ENCODE measurements around the gene PDLIM5.

Gene PDLIM5

DNA sequence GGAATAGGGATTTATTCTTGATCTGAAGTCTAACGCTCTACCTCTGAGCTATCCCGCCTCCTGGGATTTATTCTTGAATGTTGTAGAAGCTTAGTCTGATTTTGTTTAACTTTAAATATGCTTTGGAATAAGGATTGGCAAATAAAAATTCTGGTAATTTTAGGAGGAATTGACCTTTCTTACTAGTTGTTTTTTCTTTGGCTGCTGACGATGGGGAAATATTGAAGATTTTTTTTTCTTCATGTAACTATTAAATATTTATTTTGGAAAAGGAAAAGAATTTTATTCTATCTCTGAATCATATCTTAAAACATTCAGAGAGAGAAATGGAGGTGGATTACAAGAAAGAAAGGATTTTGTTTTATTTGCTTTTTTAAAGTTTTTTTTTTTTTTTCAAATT lies 122.9 kb downstream of the PDLIM5 start:
- no peak for ATAC-seq
- no peak for TF ChIP-seq RARB (CRISPR knock-in tag; IDR thresholded peaks at IDR 0.05)
- TF ChIP-seq ZNF8 (CRISPR knock-in tag; IDR thresholded peaks at IDR 0.05), result no peak
- TF ChIP-seq, protein P1, sequence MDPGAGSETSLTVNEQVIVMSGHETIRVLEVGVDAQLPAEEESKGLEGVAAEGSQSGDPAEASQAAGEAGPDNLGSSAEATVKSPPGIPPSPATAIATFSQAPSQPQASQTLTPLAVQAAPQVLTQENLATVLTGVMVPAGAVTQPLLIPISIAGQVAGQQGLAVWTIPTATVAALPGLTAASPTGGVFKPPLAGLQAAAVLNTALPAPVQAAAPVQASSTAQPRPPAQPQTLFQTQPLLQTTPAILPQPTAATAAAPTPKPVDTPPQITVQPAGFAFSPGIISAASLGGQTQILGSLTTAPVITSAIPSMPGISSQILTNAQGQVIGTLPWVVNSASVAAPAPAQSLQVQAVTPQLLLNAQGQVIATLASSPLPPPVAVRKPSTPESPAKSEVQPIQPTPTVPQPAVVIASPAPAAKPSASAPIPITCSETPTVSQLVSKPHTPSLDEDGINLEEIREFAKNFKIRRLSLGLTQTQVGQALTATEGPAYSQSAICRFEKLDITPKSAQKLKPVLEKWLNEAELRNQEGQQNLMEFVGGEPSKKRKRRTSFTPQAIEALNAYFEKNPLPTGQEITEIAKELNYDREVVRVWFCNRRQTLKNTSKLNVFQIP (CRISPR knock-in tag; IDR thresholded peaks at IDR 0.05; ENCODE audit: borderline replicate concordance, low read depth), result no peak
- TF ChIP-seq ZC3H10 (CRISPR knock-in tag; IDR thresholded peaks at IDR 0.05), result no peak
- TF ChIP-seq ZNF565 (CRISPR knock-in tag; conservative IDR thresholded peaks at IDR 0.05; ENCODE audit: low read depth), result no peak
- no peak for TF ChIP-seq CSDC2 (CRISPR knock-in tag; IDR thresholded peaks at IDR 0.05)
- no peak for TF ChIP-seq ZFP3 (CRISPR knock-in tag; IDR thresholded peaks at IDR 0.05)
- TF ChIP-seq, protein P2, sequence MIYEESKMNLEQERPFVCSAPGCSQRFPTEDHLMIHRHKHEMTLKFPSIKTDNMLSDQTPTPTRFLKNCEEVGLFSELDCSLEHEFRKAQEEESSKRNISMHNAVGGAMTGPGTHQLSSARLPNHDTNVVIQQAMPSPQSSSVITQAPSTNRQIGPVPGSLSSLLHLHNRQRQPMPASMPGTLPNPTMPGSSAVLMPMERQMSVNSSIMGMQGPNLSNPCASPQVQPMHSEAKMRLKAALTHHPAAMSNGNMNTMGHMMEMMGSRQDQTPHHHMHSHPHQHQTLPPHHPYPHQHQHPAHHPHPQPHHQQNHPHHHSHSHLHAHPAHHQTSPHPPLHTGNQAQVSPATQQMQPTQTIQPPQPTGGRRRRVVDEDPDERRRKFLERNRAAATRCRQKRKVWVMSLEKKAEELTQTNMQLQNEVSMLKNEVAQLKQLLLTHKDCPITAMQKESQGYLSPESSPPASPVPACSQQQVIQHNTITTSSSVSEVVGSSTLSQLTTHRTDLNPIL (CRISPR knock-in tag; IDR thresholded peaks at IDR 0.05; ENCODE audit: low read depth), result no peak
- no peak for TF ChIP-seq ZFP30 (CRISPR knock-in tag; IDR thresholded peaks at IDR 0.05)
- no peak for TF ChIP-seq GLIS3 (CRISPR knock-in tag; IDR thresholded peaks at IDR 0.05)
- no peak for TF ChIP-seq SNAI2 (CRISPR knock-in tag; IDR thresholded peaks at IDR 0.05)
- TF ChIP-seq, protein P3, sequence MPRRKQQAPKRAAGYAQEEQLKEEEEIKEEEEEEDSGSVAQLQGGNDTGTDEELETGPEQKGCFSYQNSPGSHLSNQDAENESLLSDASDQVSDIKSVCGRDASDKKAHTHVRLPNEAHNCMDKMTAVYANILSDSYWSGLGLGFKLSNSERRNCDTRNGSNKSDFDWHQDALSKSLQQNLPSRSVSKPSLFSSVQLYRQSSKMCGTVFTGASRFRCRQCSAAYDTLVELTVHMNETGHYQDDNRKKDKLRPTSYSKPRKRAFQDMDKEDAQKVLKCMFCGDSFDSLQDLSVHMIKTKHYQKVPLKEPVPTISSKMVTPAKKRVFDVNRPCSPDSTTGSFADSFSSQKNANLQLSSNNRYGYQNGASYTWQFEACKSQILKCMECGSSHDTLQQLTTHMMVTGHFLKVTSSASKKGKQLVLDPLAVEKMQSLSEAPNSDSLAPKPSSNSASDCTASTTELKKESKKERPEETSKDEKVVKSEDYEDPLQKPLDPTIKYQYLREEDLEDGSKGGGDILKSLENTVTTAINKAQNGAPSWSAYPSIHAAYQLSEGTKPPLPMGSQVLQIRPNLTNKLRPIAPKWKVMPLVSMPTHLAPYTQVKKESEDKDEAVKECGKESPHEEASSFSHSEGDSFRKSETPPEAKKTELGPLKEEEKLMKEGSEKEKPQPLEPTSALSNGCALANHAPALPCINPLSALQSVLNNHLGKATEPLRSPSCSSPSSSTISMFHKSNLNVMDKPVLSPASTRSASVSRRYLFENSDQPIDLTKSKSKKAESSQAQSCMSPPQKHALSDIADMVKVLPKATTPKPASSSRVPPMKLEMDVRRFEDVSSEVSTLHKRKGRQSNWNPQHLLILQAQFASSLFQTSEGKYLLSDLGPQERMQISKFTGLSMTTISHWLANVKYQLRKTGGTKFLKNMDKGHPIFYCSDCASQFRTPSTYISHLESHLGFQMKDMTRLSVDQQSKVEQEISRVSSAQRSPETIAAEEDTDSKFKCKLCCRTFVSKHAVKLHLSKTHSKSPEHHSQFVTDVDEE (CRISPR knock-in tag; IDR thresholded peaks at IDR 0.05), result no peak
- no peak for TF ChIP-seq PPARA (CRISPR knock-in tag; IDR thresholded peaks at IDR 0.05; ENCODE audit: borderline replicate concordance)
- TF ChIP-seq ZNF70 (CRISPR knock-in tag; IDR thresholded peaks at IDR 0.05), result no peak
- TF ChIP-seq, protein P4, sequence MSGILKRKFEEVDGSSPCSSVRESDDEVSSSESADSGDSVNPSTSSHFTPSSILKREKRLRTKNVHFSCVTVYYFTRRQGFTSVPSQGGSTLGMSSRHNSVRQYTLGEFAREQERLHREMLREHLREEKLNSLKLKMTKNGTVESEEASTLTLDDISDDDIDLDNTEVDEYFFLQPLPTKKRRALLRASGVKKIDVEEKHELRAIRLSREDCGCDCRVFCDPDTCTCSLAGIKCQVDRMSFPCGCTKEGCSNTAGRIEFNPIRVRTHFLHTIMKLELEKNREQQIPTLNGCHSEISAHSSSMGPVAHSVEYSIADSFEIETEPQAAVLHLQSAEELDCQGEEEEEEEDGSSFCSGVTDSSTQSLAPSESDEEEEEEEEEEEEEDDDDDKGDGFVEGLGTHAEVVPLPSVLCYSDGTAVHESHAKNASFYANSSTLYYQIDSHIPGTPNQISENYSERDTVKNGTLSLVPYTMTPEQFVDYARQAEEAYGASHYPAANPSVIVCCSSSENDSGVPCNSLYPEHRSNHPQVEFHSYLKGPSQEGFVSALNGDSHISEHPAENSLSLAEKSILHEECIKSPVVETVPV (CRISPR knock-in tag; IDR thresholded peaks at IDR 0.05), result no peak
- no peak for TF ChIP-seq ESRRG (CRISPR knock-in tag; IDR thresholded peaks at IDR 0.05)

DNA sequence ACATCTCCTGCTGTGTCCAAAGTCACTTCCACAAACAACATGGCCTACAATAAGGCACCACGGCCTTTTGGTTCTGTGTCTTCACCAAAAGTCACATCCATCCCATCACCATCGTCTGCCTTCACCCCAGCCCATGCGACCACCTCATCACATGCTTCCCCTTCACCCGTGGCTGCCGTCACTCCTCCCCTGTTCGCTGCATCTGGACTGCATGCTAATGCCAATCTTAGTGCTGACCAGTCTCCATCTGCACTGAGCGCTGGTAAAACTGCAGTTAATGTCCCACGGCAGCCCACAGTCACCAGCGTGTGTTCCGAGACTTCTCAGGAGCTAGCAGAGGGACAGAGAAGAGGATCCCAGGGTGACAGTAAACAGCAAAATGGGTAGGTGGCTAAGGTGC lies 123.9 kb downstream of the PDLIM5 start:
- no peak for TF ChIP-seq ZNF565 (CRISPR knock-in tag; conservative IDR thresholded peaks at IDR 0.05; ENCODE audit: low read depth)
- TF ChIP-seq ESRRG (CRISPR knock-in tag; IDR thresholded peaks at IDR 0.05), result no peak
- TF ChIP-seq, protein P3 (CRISPR knock-in tag; IDR thresholded peaks at IDR 0.05), result no peak
- TF ChIP-seq, protein P4 (CRISPR knock-in tag; IDR thresholded peaks at IDR 0.05), result no peak
- no peak for TF ChIP-seq ZNF70 (CRISPR knock-in tag; IDR thresholded peaks at IDR 0.05)
- no peak for TF ChIP-seq PPARA (CRISPR knock-in tag; IDR thresholded peaks at IDR 0.05; ENCODE audit: borderline replicate concordance)
- no peak for TF ChIP-seq OSR1 (CRISPR knock-in tag; IDR thresholded peaks at IDR 0.05)
- no peak for TF ChIP-seq ZFP30 (CRISPR knock-in tag; IDR thresholded peaks at IDR 0.05)
- TF ChIP-seq ZFP3 (CRISPR knock-in tag; IDR thresholded peaks at IDR 0.05), result no peak
- TF ChIP-seq TOX (CRISPR knock-in tag; IDR thresholded peaks at IDR 0.05; ENCODE audit: borderline replicate concordance), result no peak
- no peak for TF ChIP-seq CSDC2 (CRISPR knock-in tag; IDR thresholded peaks at IDR 0.05)
- TF ChIP-seq TCF4 (CRISPR knock-in tag; IDR thresholded peaks at IDR 0.05; ENCODE audit: borderline replicate concordance), result no peak
- TF ChIP-seq, protein P5, sequence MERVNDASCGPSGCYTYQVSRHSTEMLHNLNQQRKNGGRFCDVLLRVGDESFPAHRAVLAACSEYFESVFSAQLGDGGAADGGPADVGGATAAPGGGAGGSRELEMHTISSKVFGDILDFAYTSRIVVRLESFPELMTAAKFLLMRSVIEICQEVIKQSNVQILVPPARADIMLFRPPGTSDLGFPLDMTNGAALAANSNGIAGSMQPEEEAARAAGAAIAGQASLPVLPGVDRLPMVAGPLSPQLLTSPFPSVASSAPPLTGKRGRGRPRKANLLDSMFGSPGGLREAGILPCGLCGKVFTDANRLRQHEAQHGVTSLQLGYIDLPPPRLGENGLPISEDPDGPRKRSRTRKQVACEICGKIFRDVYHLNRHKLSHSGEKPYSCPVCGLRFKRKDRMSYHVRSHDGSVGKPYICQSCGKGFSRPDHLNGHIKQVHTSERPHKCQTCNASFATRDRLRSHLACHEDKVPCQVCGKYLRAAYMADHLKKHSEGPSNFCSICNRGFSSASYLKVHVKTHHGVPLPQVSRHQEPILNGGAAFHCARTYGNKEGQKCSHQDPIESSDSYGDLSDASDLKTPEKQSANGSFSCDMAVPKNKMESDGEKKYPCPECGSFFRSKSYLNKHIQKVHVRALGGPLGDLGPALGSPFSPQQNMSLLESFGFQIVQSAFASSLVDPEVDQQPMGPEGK (CRISPR knock-in tag; IDR thresholded peaks at IDR 0.05; ENCODE audit: borderline replicate concordance), result no peak
- no peak for TF ChIP-seq GLIS3 (CRISPR knock-in tag; IDR thresholded peaks at IDR 0.05)
- no peak for TF ChIP-seq BACH2 (CRISPR knock-in tag; IDR thresholded peaks at IDR 0.05; ENCODE audit: borderline replicate concordance)
- no peak for TF ChIP-seq ZC3H10 (CRISPR knock-in tag; IDR thresholded peaks at IDR 0.05)
- ATAC-seq, result no peak

Data from SK-N-SH treated with all-trans-retinoic acid at 6 μM for 48 hours (cell line).